Measurements from ENCODE around the gene TTC28. TPM values are rescaled to one million over a fixed set of nuclear protein-coding genes. Genes with fewer than 3 reads are reported as not detected.

The TTC28 gene
- polyA plus RNA-seq, 4 donors, result 0.45 to 24.0 (median 3.7) TPM

DNA sequence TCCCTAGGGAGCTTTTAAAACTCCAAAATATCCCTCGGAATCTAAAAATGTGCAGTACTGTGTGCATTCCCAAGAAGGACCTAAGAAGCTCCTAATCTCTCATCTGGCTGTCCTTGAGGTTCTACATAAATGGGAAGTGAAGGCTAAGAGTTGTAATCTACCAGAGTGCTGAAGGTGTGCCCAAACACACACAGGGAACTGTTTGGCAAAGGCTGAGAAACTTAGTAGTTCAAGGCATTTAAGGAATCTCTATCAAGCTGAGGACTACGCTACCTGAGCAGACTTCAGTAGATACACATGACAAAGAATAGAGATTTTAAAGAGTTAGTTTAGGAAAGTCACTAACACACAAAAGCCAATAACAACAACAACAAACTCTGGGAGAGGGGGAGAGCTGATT lies 71.1 kb downstream of the TTC28 start:
- H3K36me3 ChIP-seq (ENCODE audit: control insufficient read depth in 3 of 3, insufficient read depth in 2 of 3, low read depth in 1 of 3, low read length in 3 of 3), result peaks cover 0 to 3% (median 0%) of the 10 kb centered on the region in 3 donors
- no peak overlapping the region for H3K27ac ChIP-seq (ENCODE audit: low read depth in 1 of 3, low read length in 2 of 3)
- WGBS, 3 donors, result 79 to 94% (median 93%) methylated on average over 2 of the region's 2 CpGs
- peaks cover 0 to 5% of the 10 kb centered on the region in 2 donors for H3K9me3 ChIP-seq (ENCODE audit: control insufficient read depth in 2 of 2, insufficient read depth in 1 of 2, low read depth in 1 of 2, low read length in 1 of 2)
- no peaks in the 10 kb centered on the region for H3K27me3 ChIP-seq (ENCODE audit: control insufficient read depth in 3 of 3, insufficient read depth in 3 of 3, low read length in 3 of 3)
- H3K4me3 ChIP-seq (ENCODE audit: low read depth in 1 of 3, low read length in 3 of 3), result no peak overlapping the region
- FAIRE-seq, result no peak
- H3K4me1 ChIP-seq (ENCODE audit: control insufficient read depth in 3 of 3, insufficient read depth in 2 of 3, low read depth in 1 of 3, low read length in 2 of 3), result no peaks in the 10 kb centered on the region
- no peak for DNase-seq

GRCh38 chr22:28607795-28608194 lies 71.8 kb downstream of the TTC28 start:
- FAIRE-seq (no peak), DNase-seq (no peak)
- Histone ChIP-seq H3K27me3 (ENCODE audit: control insufficient read depth in 3 of 3, insufficient read depth in 3 of 3, low read length in 3 of 3) (no peaks in the 10 kb centered on the region), H3K27ac (ENCODE audit: low read depth in 1 of 3, low read length in 2 of 3) (no peak overlapping the region), H3K4me3 (ENCODE audit: low read depth in 1 of 3, low read length in 3 of 3) (no peak overlapping the region), H3K36me3 (ENCODE audit: control insufficient read depth in 3 of 3, insufficient read depth in 2 of 3, low read depth in 1 of 3, low read length in 3 of 3) (peaks cover 0 to 3% (median 0%) of the 10 kb centered on the region in 3 donors), H3K9me3 (ENCODE audit: control insufficient read depth in 2 of 2, insufficient read depth in 1 of 2, low read depth in 1 of 2, low read length in 1 of 2) (peaks cover 0 to 5% of the 10 kb centered on the region in 2 donors), H3K4me1 (ENCODE audit: control insufficient read depth in 3 of 3, insufficient read depth in 2 of 3, low read depth in 1 of 3, low read length in 2 of 3) (no peaks in the 10 kb centered on the region)

GRCh38 chr22:28604966-28605761 lies 74.5 kb downstream of the TTC28 start:
- H3K9me3 ChIP-seq (ENCODE audit: control insufficient read depth in 2 of 2, insufficient read depth in 1 of 2, low read depth in 1 of 2, low read length in 1 of 2), result peaks cover 0 to 5% of the 10 kb centered on the region in 2 donors
- FAIRE-seq (no peak), DNase-seq (no peak)
- H3K36me3 ChIP-seq (ENCODE audit: control insufficient read depth in 3 of 3, insufficient read depth in 2 of 3, low read depth in 1 of 3, low read length in 3 of 3), result peaks cover 0 to 2% (median 0%) of the 10 kb centered on the region in 3 donors
- no peaks in the 10 kb centered on the region for H3K4me1 ChIP-seq (ENCODE audit: control insufficient read depth in 3 of 3, insufficient read depth in 2 of 3, low read depth in 1 of 3, low read length in 2 of 3)
- 59 to 63% (median 59%) methylated on average over 2 of the region's 2 CpGs for whole genome bisulfite sequencing, 3 donors
- no peak overlapping the region for H3K27ac ChIP-seq (ENCODE audit: low read depth in 1 of 3, low read length in 2 of 3)
- H3K27me3 ChIP-seq (ENCODE audit: control insufficient read depth in 3 of 3, insufficient read depth in 3 of 3, low read length in 3 of 3), result no peaks in the 10 kb centered on the region
- H3K4me3 ChIP-seq (ENCODE audit: low read depth in 1 of 3, low read length in 3 of 3), result no peak overlapping the region

DNA sequence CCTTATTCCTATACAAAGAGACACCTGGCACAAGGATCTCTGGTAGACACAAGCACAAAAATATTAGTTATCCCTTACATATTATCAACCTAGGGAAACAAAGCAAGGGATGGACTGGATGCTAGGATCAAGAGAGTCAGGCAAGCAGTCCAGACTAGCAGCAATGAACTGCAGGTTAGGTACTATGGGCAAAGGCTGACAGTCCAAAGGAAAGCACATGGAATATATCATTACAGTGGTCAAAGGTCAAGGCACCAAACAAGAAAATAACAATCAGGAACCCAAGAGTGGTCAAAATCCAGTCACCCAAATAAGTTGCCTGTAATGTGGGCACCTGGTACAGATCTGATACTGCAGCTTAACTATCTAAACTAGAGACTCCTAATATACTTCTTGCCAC lies 77.7 kb downstream of the TTC28 start:
- FAIRE-seq (no peak), DNase-seq (peak; percentile 33 to 34)
- Histone ChIP-seq H3K36me3 (ENCODE audit: control insufficient read depth in 3 of 3, insufficient read depth in 2 of 3, low read depth in 1 of 3, low read length in 3 of 3) (no peaks in the 10 kb centered on the region), H3K4me3 (ENCODE audit: low read depth in 1 of 3, low read length in 3 of 3) (no peak overlapping the region), H3K27ac (ENCODE audit: low read depth in 1 of 3, low read length in 2 of 3) (no peak overlapping the region), H3K4me1 (ENCODE audit: control insufficient read depth in 3 of 3, insufficient read depth in 2 of 3, low read depth in 1 of 3, low read length in 2 of 3) (no peaks in the 10 kb centered on the region), H3K9me3 (ENCODE audit: control insufficient read depth in 2 of 2, insufficient read depth in 1 of 2, low read depth in 1 of 2, low read length in 1 of 2) (no peaks in the 10 kb centered on the region), H3K27me3 (ENCODE audit: control insufficient read depth in 3 of 3, insufficient read depth in 3 of 3, low read length in 3 of 3) (no peaks in the 10 kb centered on the region)

GRCh38 chr22:28600546-28601143 lies 79.0 kb downstream of the TTC28 start:
- H3K4me3 ChIP-seq (ENCODE audit: low read depth in 1 of 3, low read length in 3 of 3), result no peak overlapping the region
- H3K27ac ChIP-seq (ENCODE audit: low read depth in 1 of 3, low read length in 2 of 3), result no peak overlapping the region
- FAIRE-seq (peak; percentile 75), DNase-seq (peak; percentile 57 to 65)
- H3K27me3 ChIP-seq (ENCODE audit: control insufficient read depth in 3 of 3, insufficient read depth in 3 of 3, low read length in 3 of 3), result no peaks in the 10 kb centered on the region
- no peaks in the 10 kb centered on the region for H3K9me3 ChIP-seq (ENCODE audit: control insufficient read depth in 2 of 2, insufficient read depth in 1 of 2, low read depth in 1 of 2, low read length in 1 of 2)
- no peaks in the 10 kb centered on the region for H3K4me1 ChIP-seq (ENCODE audit: control insufficient read depth in 3 of 3, insufficient read depth in 2 of 3, low read depth in 1 of 3, low read length in 2 of 3)
- WGBS, 3 donors, result 55 to 59% (median 58%) methylated on average over 3 of the region's 3 CpGs
- no peaks in the 10 kb centered on the region for H3K36me3 ChIP-seq (ENCODE audit: control insufficient read depth in 3 of 3, insufficient read depth in 2 of 3, low read depth in 1 of 3, low read length in 3 of 3)

DNA sequence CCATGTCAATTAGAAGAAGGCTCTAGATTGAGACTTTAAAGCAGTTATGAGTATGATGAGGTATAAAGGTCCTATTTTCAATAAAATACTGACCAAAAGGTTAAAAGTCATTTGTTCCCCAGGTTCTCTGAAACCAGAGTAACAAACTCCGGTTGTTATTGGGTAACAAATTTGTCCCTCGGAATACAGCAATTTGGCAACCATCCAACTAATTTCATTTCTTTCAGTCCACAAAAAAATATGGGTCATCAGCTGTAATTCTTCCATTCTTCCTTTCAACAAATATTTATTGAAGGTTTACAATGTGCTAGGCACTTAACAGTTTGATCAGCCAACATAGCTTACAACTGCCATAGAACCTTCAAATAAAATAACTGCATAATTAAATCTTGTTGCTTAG lies 79.9 kb downstream of the TTC28 start:
- H3K4me1 ChIP-seq (ENCODE audit: control insufficient read depth in 3 of 3, insufficient read depth in 2 of 3, low read depth in 1 of 3, low read length in 2 of 3), result no peaks in the 10 kb centered on the region
- FAIRE-seq (no peak), DNase-seq (no peak)
- H3K27me3 ChIP-seq (ENCODE audit: control insufficient read depth in 3 of 3, insufficient read depth in 3 of 3, low read length in 3 of 3), result no peaks in the 10 kb centered on the region
- H3K27ac ChIP-seq (ENCODE audit: low read depth in 1 of 3, low read length in 2 of 3), result no peak overlapping the region
- H3K36me3 ChIP-seq (ENCODE audit: control insufficient read depth in 3 of 3, insufficient read depth in 2 of 3, low read depth in 1 of 3, low read length in 3 of 3), result no peaks in the 10 kb centered on the region
- no peak overlapping the region for H3K4me3 ChIP-seq (ENCODE audit: low read depth in 1 of 3, low read length in 3 of 3)
- no peaks in the 10 kb centered on the region for H3K9me3 ChIP-seq (ENCODE audit: control insufficient read depth in 2 of 2, insufficient read depth in 1 of 2, low read depth in 1 of 2, low read length in 1 of 2)
- WGBS, 3 donors, result 37 to 61% (median 38%) methylated on average over 2 of the region's 2 CpGs

DNA sequence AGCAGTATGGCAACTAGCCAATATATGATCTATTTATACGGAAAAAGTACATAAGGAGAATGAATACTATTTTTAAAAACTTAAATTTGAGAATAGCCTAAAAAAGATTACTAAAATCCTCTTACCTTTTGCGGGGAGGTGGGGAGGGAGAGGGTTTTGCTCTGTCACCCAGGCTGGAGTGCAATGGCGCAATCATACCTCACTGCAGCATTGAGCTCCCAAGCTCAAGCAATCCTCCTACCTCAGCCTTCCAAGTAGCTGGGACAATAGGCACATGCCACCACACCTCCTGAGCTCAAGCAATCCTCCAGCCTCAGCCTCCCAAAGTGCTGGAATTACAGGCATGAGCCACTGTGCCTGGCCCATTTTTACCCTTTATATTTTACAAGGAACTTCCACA lies 82.0 kb downstream of the TTC28 start:
- no peaks in the 10 kb centered on the region for H3K4me1 ChIP-seq (ENCODE audit: control insufficient read depth in 3 of 3, insufficient read depth in 2 of 3, low read depth in 1 of 3, low read length in 2 of 3)
- H3K4me3 ChIP-seq (ENCODE audit: low read depth in 1 of 3, low read length in 3 of 3), result no peak overlapping the region
- no peaks in the 10 kb centered on the region for H3K27me3 ChIP-seq (ENCODE audit: control insufficient read depth in 3 of 3, insufficient read depth in 3 of 3, low read length in 3 of 3)
- DNase-seq, result no peak
- FAIRE-seq, result no peak
- no peaks in the 10 kb centered on the region for H3K9me3 ChIP-seq (ENCODE audit: control insufficient read depth in 2 of 2, insufficient read depth in 1 of 2, low read depth in 1 of 2, low read length in 1 of 2)
- no peak overlapping the region for H3K27ac ChIP-seq (ENCODE audit: low read depth in 1 of 3, low read length in 2 of 3)
- WGBS, 3 donors, result 81 to 85% (median 85%) methylated on average over 3 of the region's 3 CpGs
- no peaks in the 10 kb centered on the region for H3K36me3 ChIP-seq (ENCODE audit: control insufficient read depth in 3 of 3, insufficient read depth in 2 of 3, low read depth in 1 of 3, low read length in 3 of 3)

DNA sequence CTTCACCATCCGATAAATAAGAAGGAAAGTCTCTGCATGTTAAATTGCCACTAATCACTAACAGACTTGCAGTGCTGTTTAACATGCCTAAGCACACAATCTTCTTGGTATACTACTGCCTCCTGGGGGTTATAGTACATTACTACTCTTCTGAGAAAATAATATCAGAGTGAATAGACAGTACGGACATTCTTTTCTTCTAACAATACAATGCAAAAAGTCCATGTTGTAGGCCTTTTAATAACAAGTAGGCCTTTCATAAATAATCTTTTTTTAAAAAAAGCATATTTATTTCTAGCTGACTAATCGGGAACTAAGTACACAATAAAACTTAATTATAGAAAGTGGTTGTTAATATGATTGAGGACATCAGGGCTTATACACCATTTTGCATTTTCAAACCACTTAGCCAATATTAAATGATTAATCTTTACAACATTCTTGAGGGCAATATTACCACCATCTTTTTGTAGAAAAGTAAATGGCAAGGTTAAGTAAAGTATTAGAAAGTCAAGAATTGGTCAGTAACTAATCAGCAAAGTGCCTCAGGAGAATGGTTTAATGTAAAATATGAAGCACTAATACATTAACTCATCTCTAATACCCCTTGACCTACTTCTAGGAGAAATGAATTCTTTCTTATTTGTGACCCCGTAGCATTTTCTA lies 84.7 kb downstream of the TTC28 start:
- no peak overlapping the region for H3K4me3 ChIP-seq (ENCODE audit: low read depth in 1 of 3, low read length in 3 of 3)
- 24 to 33% (median 26%) methylated on average over 4 of the region's 4 CpGs for WGBS, 3 donors
- peak; percentile 64 to 68 for DNase-seq
- no peaks in the 10 kb centered on the region for H3K4me1 ChIP-seq (ENCODE audit: control insufficient read depth in 3 of 3, insufficient read depth in 2 of 3, low read depth in 1 of 3, low read length in 2 of 3)
- no peaks in the 10 kb centered on the region for H3K36me3 ChIP-seq (ENCODE audit: control insufficient read depth in 3 of 3, insufficient read depth in 2 of 3, low read depth in 1 of 3, low read length in 3 of 3)
- H3K27ac ChIP-seq (ENCODE audit: low read depth in 1 of 3, low read length in 2 of 3), result no peak overlapping the region
- no peaks in the 10 kb centered on the region for H3K9me3 ChIP-seq (ENCODE audit: control insufficient read depth in 2 of 2, insufficient read depth in 1 of 2, low read depth in 1 of 2, low read length in 1 of 2)
- no peaks in the 10 kb centered on the region for H3K27me3 ChIP-seq (ENCODE audit: control insufficient read depth in 3 of 3, insufficient read depth in 3 of 3, low read length in 3 of 3)
- FAIRE-seq, result peak; percentile 67

Measured in small intestine (tissue), 7 donors.